IMR-90 (cell line): Measurements from ENCODE around the gene PLCL1. TPM values are rescaled to one million over a fixed set of nuclear protein-coding genes. Genes with fewer than 3 reads are reported as not detected.

Experiments used
- ATAC-seq: fragments of 200-7000 bp; cut with Tn5 transposase; 2 replicates; pipeline ENCODE4 v1.9.1; 2020; ENCODE audit warnings: low read depth, mild to moderate bottlenecking, moderate library complexity
- BruUV-seq: library from RNA; stranded (reverse); fragments of 400-500 nt; replicated peaks from 2 replicates; lab custom pipeline; 2021; lab: Mats Ljungman, UMichigan
- CTCF ChIA-PET: fragments of 300-600 bp; formaldehyde crosslinking; extraction: SDS; loops from one replicate; lab custom pipeline; 2021; ENCODE audit warnings: antibody characterized with exemption; lab: Yijun Ruan, JAX
- POLR2A ChIA-PET: fragments of 300-600 bp; sonication (Branson Sonifier 250); formaldehyde crosslinking; loops from one replicate; lab custom pipeline; 2022; ENCODE audit warnings: antibody characterized with exemption; ENCODE audit not compliant: unreplicated experiment; lab: Charles Lee
- DNase-seq: peaks from one replicate; pipeline ENCODE4 v3.0.0; 2013
- H2AFZ ChIP-seq: replicated peaks from 2 replicates; pipeline ENCODE3; 2013; ENCODE audit warnings: low read length, mild to moderate bottlenecking; ENCODE audit not compliant: poor library complexity
- H2AK5ac ChIP-seq: 2 replicates; pipeline ENCODE4 v1.6.1; 2013; ENCODE audit warnings: low read depth, low read length, inconsistent platforms
- H2AK9ac ChIP-seq: replicated peaks from 2 replicates; pipeline ENCODE3; 2013; ENCODE audit warnings: mild to moderate bottlenecking, low read depth, low read length, moderate library complexity; ENCODE audit not compliant: poor library complexity
- H2BK120ac ChIP-seq: 2 replicates; pipeline ENCODE4 v1.6.1; 2013; ENCODE audit warnings: low read depth, low read length, inconsistent platforms
- H2BK15ac ChIP-seq: 3 replicates; pipeline ENCODE4 v1.6.1; 2013; ENCODE audit warnings: low read depth, low read length, inconsistent platforms
- H2BK20ac ChIP-seq: 2 replicates; pipeline ENCODE4 v1.6.1; 2013; ENCODE audit warnings: low read depth, mild to moderate bottlenecking, inconsistent platforms, low read length, moderate library complexity
- H2BK5ac ChIP-seq: 2 replicates; pipeline ENCODE4 v1.6.1; 2013; ENCODE audit warnings: mild to moderate bottlenecking, low read depth, low read length, inconsistent platforms; ENCODE audit not compliant: poor library complexity, severe bottlenecking
- H3K14ac ChIP-seq: replicated peaks from 2 replicates; pipeline ENCODE4 v1.6.1; 2013; ENCODE audit warnings: low read depth, low read length, inconsistent platforms
- H3K18ac ChIP-seq: 2 replicates; pipeline ENCODE4 v1.6.1; 2013; ENCODE audit warnings: low read depth, low read length, control low read depth
- H3K23ac ChIP-seq: 2 replicates; pipeline ENCODE4 v1.6.1; 2013; ENCODE audit warnings: low read depth, low read length, inconsistent platforms
- H3K27ac ChIP-seq: 2 replicates; pipeline ENCODE4 v1.5.1; 2013; ENCODE audit warnings: mild to moderate bottlenecking, control low read depth, low read length; ENCODE audit not compliant: insufficient read depth
- H3K27me3 ChIP-seq: 2 replicates; pipeline ENCODE4 v1.6.1; 2013; ENCODE audit warnings: low read length; ENCODE audit not compliant: control insufficient read depth, insufficient read depth
- H3K36me3 ChIP-seq: 2 replicates; pipeline ENCODE4 v1.6.1; 2013; ENCODE audit warnings: low read length, mixed read lengths; ENCODE audit not compliant: control insufficient read depth, insufficient read depth
- H3K4ac ChIP-seq: 2 replicates; pipeline ENCODE4 v1.6.1; 2013; ENCODE audit warnings: low read depth, low read length, inconsistent platforms
- H3K4me1 ChIP-seq: 2 replicates; pipeline ENCODE4 v1.6.1; 2013; ENCODE audit warnings: low read length, mixed read lengths; ENCODE audit not compliant: control insufficient read depth, insufficient read depth
- H3K4me2 ChIP-seq: 2 replicates; pipeline ENCODE4 v1.6.1; 2013; ENCODE audit warnings: low read depth, mild to moderate bottlenecking, control low read depth, low read length, moderate library complexity
- H3K4me3 ChIP-seq: 2 replicates; pipeline ENCODE4 v1.5.1; 2013; ENCODE audit warnings: low read depth, mild to moderate bottlenecking, control low read depth, low read length, moderate library complexity; ENCODE audit not compliant: insufficient read depth
- H3K56ac ChIP-seq: 2 replicates; pipeline ENCODE4 v1.6.1; 2013; ENCODE audit warnings: low read length, inconsistent platforms; ENCODE audit not compliant: insufficient read depth; ENCODE audit errors: extremely low read depth
- H3K79me1 ChIP-seq, 2 experiments: 2 replicates each; pipeline ENCODE4 v1.6.1; 2013; ENCODE audit warnings: low read length in 2 of 2, inconsistent platforms in 1 of 2, low read depth in 1 of 2
- H3K9ac ChIP-seq: 2 replicates; pipeline ENCODE4 v1.6.1; 2013; ENCODE audit warnings: low read depth, low read length, control low read depth
- H3K9me1 ChIP-seq: 2 replicates; pipeline ENCODE4 v1.6.1; 2013; ENCODE audit warnings: low read length, inconsistent platforms; ENCODE audit not compliant: insufficient read depth
- H3K9me3 ChIP-seq: 2 replicates; pipeline ENCODE4 v1.6.1; 2013; ENCODE audit warnings: low read length; ENCODE audit not compliant: control insufficient read depth, insufficient read depth
- H4K20me1 ChIP-seq: 2 replicates; pipeline ENCODE4 v1.6.1; 2013; ENCODE audit warnings: low read length, inconsistent platforms; ENCODE audit not compliant: insufficient read depth
- H4K5ac ChIP-seq: 2 replicates; pipeline ENCODE4 v1.6.1; 2013; ENCODE audit warnings: mild to moderate bottlenecking, low read depth, low read length, control low read depth
- H4K8ac ChIP-seq, 2 experiments: 2 replicates each; pipeline ENCODE4 v1.6.1; 2013; ENCODE audit warnings: low read depth in 2 of 2, low read length in 2 of 2, control low read depth in 1 of 2, inconsistent platforms in 1 of 2
- H4K91ac ChIP-seq: 2 replicates; pipeline ENCODE4 v1.6.1; 2013; ENCODE audit warnings: low read depth, low read length, inconsistent platforms; ENCODE audit not compliant: insufficient read depth
- CEBPB ChIP-seq: IDR thresholded peaks from 2 replicates; pipeline ENCODE4 v1.6.1; 2012; ENCODE audit warnings: low read depth, low read length, improper control_type of control experiment
- CHD1 ChIP-seq: IDR thresholded peaks from 2 replicates; pipeline ENCODE4 v1.6.1; 2012; ENCODE audit warnings: low read depth, low read length, improper control_type of control experiment
- MAFK ChIP-seq: IDR thresholded peaks from 2 replicates; pipeline ENCODE4 v1.6.1; 2012; ENCODE audit warnings: low read depth, low read length, improper control_type of control experiment
- MXI1 ChIP-seq: IDR thresholded peaks from 2 replicates; pipeline ENCODE4 v1.6.1; 2012; ENCODE audit warnings: low read depth, mild to moderate bottlenecking, low read length, moderate library complexity, borderline replicate concordance
- SMC3 ChIP-seq: fragments of 150-350 bp; IDR thresholded peaks from 2 replicates; pipeline ENCODE4 v1.6.1; 2016; ENCODE audit warnings: low read depth, mild to moderate bottlenecking, antibody characterized with exemption, low read length, moderate library complexity
- WGBS, 2 experiments: methylation state at CpG; one replicate each; pipeline versions ENCODE4 v1.1.5 to v1.1.7; 2013; ENCODE audit warnings: missing lambda C conversion rate in 2 of 2; ENCODE audit not compliant: insufficient read length in 1 of 2; ENCODE audit errors: extremely low coverage in 2 of 2; 5-methylcytosine and 5-hydroxymethylcytosine counted together
- dilution Hi-C: fragments of 300-500 bp; cut with HindIII; formaldehyde crosslinking; loops from one replicate; pipeline ENCODE4 v1.14.3; 2018; ENCODE audit warnings: low sequenced_read_pairs; ENCODE audit not compliant: unreplicated experiment
- in situ Hi-C: fragments of 300-500 bp; cut with MboI; formaldehyde crosslinking; loops from 3 replicates; pipeline ENCODE4 v1.14.3; 2019; ENCODE audit warnings: low sequenced_read_pairs, inconsistent platforms, mixed read lengths
- intact Hi-C: fragments of 100-400 bp; cut with micrococcal nuclease; formaldehyde crosslinking; loops from 2 replicates; pipeline ENCODE4 v1.10.0; 2022
- polyA plus RNA-seq, 3 experiments: library from polyadenylated mRNA; depleted of rRNA; stranded (reverse); fragments of >200 nt; gene quantifications; 2 replicates each; pipeline ENCODE4 v1.2.3, GENCODE V29; 2012; ENCODE audit warnings: low replicate concordance in 1 of 3
- total RNA-seq: library from RNA; depleted of rRNA; stranded (reverse); fragments of >200 nt; gene quantifications from 2 replicates; pipeline ENCODE4 v1.2.3, GENCODE V29; 2012

Gene PLCL1
- total and polyA plus RNA-seq, 2 of the 4 experiments (the other 2 are of a cell fraction): 0.14 to 0.18 TPM

GRCh38 chr2:197871780-197872456, 67.5 kb downstream of the PLCL1 start:
- no peak overlapping the region for H3K27ac ChIP-seq
- H3K18ac ChIP-seq: no peak overlapping the region
- no peak overlapping the region for H2BK5ac ChIP-seq
- no peak overlapping the region for H3K4ac ChIP-seq
- H3K36me3 ChIP-seq: no peaks in the 10 kb centered on the region
- no peak overlapping the region for H3K56ac ChIP-seq
- no peaks in the 10 kb centered on the region for H3K9me3 ChIP-seq
- no peaks in the 10 kb centered on the region for H3K9me1 ChIP-seq
- H3K4me1 ChIP-seq: peaks cover 3% of the 10 kb centered on the region
- ChIA-PET POLR2A (no interaction called here), CTCF (no interaction called here)
- BruUV-seq: no TSS peak
- H4K20me1 ChIP-seq: no peaks in the 10 kb centered on the region
- WGBS, 2 experiments: 80% methylated on average over 1 of the region's 3 CpGs; no CpG with 5 or more reads in 1 of the 2 experiments
- dilution Hi-C loops: no loop called here
- no peak overlapping the region for H2BK120ac ChIP-seq
- no peaks in the 10 kb centered on the region for H3K79me1 ChIP-seq
- H4K5ac ChIP-seq: no peak overlapping the region
- H2AFZ ChIP-seq: no peak overlapping the region
- no peak overlapping the region for H3K9ac ChIP-seq
- H4K8ac ChIP-seq: no peak overlapping the region
- H2BK15ac ChIP-seq: no peak overlapping the region
- intact Hi-C loops: no loop called here
- no peak for TF ChIP-seq CEBPB
- no peak for TF ChIP-seq SMC3
- TF ChIP-seq MAFK: peak; percentile 27; the same call in 1 of the 2 replicates
- TF ChIP-seq MXI1: no peak
- TF ChIP-seq CHD1: no peak
- no peak overlapping the region for H3K4me3 ChIP-seq
- H3K14ac ChIP-seq: no peak overlapping the region
- no peak overlapping the region for H2BK20ac ChIP-seq
- H3K23ac ChIP-seq: 0 out of 2 replicates have a peak overlapping the region, but pooled peaks have one; percentile 4
- no peak for DNase-seq
- H2AK9ac ChIP-seq: no peak overlapping the region
- in situ Hi-C loops: no loop called here
- H3K4me2 ChIP-seq: no peak overlapping the region
- no peak for ATAC-seq
- H2AK5ac ChIP-seq: no peak overlapping the region
- no peaks in the 10 kb centered on the region for H3K27me3 ChIP-seq
- H4K91ac ChIP-seq: no peak overlapping the region
